ENCODE measurements around the gene TTC39B.

The TTC39B gene

DNA sequence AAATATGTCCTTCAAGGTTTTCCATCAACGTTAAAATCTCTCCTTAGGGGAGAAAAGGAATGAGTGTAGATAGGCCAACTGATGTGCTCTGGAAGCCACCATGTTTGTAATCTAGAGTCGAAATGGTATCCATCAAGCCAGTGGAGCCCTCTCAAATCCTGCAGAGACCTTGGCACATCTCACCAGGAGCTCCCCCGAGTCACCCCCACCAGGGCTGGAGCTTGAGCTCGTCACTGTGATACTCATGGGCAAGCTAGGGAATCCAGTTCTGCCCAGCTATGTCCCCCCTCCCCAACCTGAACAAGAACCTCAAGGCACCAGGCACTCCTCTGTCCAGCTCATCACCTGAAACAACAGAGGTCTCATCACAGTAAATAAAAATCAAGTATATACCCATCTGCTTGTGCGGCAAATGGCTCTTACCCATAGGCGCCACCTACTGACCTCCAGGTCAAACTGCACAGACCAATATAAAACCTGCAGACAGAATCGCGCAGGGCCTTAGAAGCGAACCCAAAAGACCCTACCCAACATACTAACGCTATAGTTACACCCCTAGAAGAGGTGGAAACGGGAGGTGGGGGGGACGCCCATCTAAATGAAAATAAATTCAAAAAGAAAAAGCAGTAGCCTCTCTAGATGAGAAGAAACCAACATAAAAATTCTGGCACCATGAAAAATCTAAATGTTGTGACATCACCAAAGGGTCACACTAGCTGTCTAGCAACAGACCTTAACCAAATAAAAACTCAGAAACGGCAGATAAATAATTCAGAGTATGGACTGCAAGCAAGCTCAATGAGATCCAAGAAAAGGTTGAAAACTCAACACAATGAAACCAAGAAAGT is 75.0 kb downstream of the TTC39B start:
- no peak overlapping the region for H3K27ac ChIP-seq (ENCODE audit: low read length)
- no peaks in the 10 kb centered on the region for H3K27me3 ChIP-seq (replicated peaks; ENCODE audit: insufficient read depth, low read length)
- H3K9me3 ChIP-seq (replicated peaks; ENCODE audit: insufficient read depth, low read length): no peaks in the 10 kb centered on the region
- no peaks in the 10 kb centered on the region for H3K36me3 ChIP-seq (replicated peaks; ENCODE audit: insufficient read depth, low read length)
- no peaks in the 10 kb centered on the region for H3F3A ChIP-seq (ENCODE audit: insufficient read depth, low read length)
- H4K20me1 ChIP-seq (ENCODE audit: insufficient read depth, low read length): no peaks in the 10 kb centered on the region
- no peak overlapping the region for H3K4me2 ChIP-seq (ENCODE audit: low read depth, low read length)
- no peak overlapping the region for H3K9ac ChIP-seq (ENCODE audit: low read length)
- H3K9me2 ChIP-seq (replicated peaks; ENCODE audit: insufficient read depth, low read length): no peaks in the 10 kb centered on the region
- no peaks in the 10 kb centered on the region for H3K79me2 ChIP-seq (ENCODE audit: low read length)
- H3K4me3 ChIP-seq (ENCODE audit: low read length): no peak overlapping the region
- no peak for TF ChIP-seq EZH2 (optimal IDR thresholded peaks at IDR 0.05; ENCODE audit: low read depth, low read length)
- TF ChIP-seq, protein P1, sequence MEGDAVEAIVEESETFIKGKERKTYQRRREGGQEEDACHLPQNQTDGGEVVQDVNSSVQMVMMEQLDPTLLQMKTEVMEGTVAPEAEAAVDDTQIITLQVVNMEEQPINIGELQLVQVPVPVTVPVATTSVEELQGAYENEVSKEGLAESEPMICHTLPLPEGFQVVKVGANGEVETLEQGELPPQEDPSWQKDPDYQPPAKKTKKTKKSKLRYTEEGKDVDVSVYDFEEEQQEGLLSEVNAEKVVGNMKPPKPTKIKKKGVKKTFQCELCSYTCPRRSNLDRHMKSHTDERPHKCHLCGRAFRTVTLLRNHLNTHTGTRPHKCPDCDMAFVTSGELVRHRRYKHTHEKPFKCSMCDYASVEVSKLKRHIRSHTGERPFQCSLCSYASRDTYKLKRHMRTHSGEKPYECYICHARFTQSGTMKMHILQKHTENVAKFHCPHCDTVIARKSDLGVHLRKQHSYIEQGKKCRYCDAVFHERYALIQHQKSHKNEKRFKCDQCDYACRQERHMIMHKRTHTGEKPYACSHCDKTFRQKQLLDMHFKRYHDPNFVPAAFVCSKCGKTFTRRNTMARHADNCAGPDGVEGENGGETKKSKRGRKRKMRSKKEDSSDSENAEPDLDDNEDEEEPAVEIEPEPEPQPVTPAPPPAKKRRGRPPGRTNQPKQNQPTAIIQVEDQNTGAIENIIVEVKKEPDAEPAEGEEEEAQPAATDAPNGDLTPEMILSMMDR (IDR thresholded peaks at IDR 0.05; ENCODE audit: low read length): peak; percentile 50
- no peaks in the 10 kb centered on the region for H3K4me1 ChIP-seq (ENCODE audit: low read length)
- H2AFZ ChIP-seq (ENCODE audit: low read length): no peak overlapping the region
- peak; percentile 6 for DNase-seq

DNA sequence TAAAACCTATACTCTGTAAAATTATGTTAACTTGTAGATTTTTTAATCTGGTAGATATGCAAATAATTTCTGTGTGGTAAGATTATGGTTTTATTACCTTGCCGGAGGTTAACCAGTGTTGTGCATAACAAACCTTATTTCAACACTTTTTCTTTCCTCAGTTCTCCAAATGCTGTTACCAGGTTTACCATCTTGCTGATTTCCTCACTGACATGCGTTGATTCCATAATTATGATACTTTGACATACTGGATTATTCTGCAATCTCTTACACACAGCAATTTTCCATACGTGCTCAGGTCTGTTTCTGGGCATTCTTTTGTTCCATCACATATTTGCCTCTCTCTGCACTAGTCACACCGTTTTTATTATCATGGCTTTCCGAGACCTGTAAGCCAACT is 77.6 kb downstream of the TTC39B start:
- Histone ChIP-seq H3K9me3 (replicated peaks; ENCODE audit: insufficient read depth, low read length) (no peaks in the 10 kb centered on the region), H3K27me3 (replicated peaks; ENCODE audit: insufficient read depth, low read length) (no peaks in the 10 kb centered on the region), H3K27ac (ENCODE audit: low read length) (no peak overlapping the region), H3K79me2 (ENCODE audit: low read length) (no peaks in the 10 kb centered on the region), H3K4me2 (ENCODE audit: low read depth, low read length) (no peak overlapping the region), H3K36me3 (replicated peaks; ENCODE audit: insufficient read depth, low read length) (no peaks in the 10 kb centered on the region), H3K4me1 (ENCODE audit: low read length) (no peaks in the 10 kb centered on the region), H2AFZ (ENCODE audit: low read length) (no peak overlapping the region), H3K4me3 (ENCODE audit: low read length) (no peak overlapping the region), H3F3A (ENCODE audit: insufficient read depth, low read length) (no peaks in the 10 kb centered on the region), H3K9ac (ENCODE audit: low read length) (no peak overlapping the region), H3K9me2 (replicated peaks; ENCODE audit: insufficient read depth, low read length) (no peaks in the 10 kb centered on the region), H4K20me1 (ENCODE audit: insufficient read depth, low read length) (no peaks in the 10 kb centered on the region)
- DNase-seq: no peak
- no peak for TF ChIP-seq EZH2phosphoT487 (IDR thresholded peaks at IDR 0.05; ENCODE audit: low read length)
- TF ChIP-seq EZH2 (optimal IDR thresholded peaks at IDR 0.05; ENCODE audit: low read depth, low read length): no peak
- TF ChIP-seq, protein P1 (IDR thresholded peaks at IDR 0.05; ENCODE audit: low read length): no peak

DNA sequence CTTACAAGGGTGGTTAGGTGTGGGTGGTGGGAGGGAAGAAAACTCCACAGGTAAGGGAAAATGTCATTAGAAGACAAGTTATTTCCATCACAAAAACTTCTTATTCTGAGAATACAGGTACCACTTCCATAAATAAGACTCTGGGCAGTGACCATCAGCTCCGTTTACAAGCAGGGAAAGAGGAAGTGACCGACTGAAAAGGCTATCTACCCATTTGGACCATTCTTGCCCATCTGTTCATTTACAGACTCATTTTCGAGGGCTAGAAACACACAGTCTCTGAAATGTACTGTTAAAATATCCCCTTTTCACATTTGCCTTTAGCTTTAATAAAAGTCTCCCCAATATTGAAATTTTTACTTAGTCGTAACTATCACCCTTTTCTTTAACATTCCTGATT is 79.5 kb downstream of the TTC39B start:
- H3K9me2 ChIP-seq (replicated peaks; ENCODE audit: insufficient read depth, low read length): no peaks in the 10 kb centered on the region
- H3K36me3 ChIP-seq (replicated peaks; ENCODE audit: insufficient read depth, low read length): no peaks in the 10 kb centered on the region
- DNase-seq: no peak
- H2AFZ ChIP-seq (ENCODE audit: low read length): no peak overlapping the region
- H3K4me1 ChIP-seq (ENCODE audit: low read length): no peaks in the 10 kb centered on the region
- H3K4me2 ChIP-seq (ENCODE audit: low read depth, low read length): no peak overlapping the region
- H3F3A ChIP-seq (ENCODE audit: insufficient read depth, low read length): no peaks in the 10 kb centered on the region
- no peaks in the 10 kb centered on the region for H3K9me3 ChIP-seq (replicated peaks; ENCODE audit: insufficient read depth, low read length)
- H3K27me3 ChIP-seq (replicated peaks; ENCODE audit: insufficient read depth, low read length): no peaks in the 10 kb centered on the region
- no peak overlapping the region for H3K4me3 ChIP-seq (ENCODE audit: low read length)
- no peaks in the 10 kb centered on the region for H3K79me2 ChIP-seq (ENCODE audit: low read length)
- H4K20me1 ChIP-seq (ENCODE audit: insufficient read depth, low read length): no peaks in the 10 kb centered on the region
- no peak overlapping the region for H3K9ac ChIP-seq (ENCODE audit: low read length)
- TF ChIP-seq EZH2 (optimal IDR thresholded peaks at IDR 0.05; ENCODE audit: low read depth, low read length) (no peak), EZH2phosphoT487 (IDR thresholded peaks at IDR 0.05; ENCODE audit: low read length) (no peak)
- TF ChIP-seq, protein P1 (IDR thresholded peaks at IDR 0.05; ENCODE audit: low read length): no peak
- no peak overlapping the region for H3K27ac ChIP-seq (ENCODE audit: low read length)

All from MM.1S (cell line).